ENCODE data around the gene IGF2R.
"Not testable (repeated sequence)": the region's sequence is repeated elsewhere in the genome, so short reads cannot be mapped to it uniquely, and the experiment has no call there.

The IGF2R gene

GRCh38 chr6:160088784-160089533 lies 120.1 kb downstream of the IGF2R start:
- H3K36me3 Mint-ChIP-seq = peaks cover 63 to 71% of the 10 kb centered on the region in 2 donors
- H3K27me3 Mint-ChIP-seq = no peaks in the 10 kb centered on the region
- DNase-seq (no peak), ATAC-seq (replicated peaks) (no peak)
- H3K27ac Mint-ChIP-seq = peak overlapping the region; percentile 47
- no peaks in the 10 kb centered on the region for H3K9me3 Mint-ChIP-seq
- H3K4me1 Mint-ChIP-seq = peaks cover 3 to 13% of the 10 kb centered on the region in 2 donors
- H3K4me3 Mint-ChIP-seq = no peak overlapping the region

DNA sequence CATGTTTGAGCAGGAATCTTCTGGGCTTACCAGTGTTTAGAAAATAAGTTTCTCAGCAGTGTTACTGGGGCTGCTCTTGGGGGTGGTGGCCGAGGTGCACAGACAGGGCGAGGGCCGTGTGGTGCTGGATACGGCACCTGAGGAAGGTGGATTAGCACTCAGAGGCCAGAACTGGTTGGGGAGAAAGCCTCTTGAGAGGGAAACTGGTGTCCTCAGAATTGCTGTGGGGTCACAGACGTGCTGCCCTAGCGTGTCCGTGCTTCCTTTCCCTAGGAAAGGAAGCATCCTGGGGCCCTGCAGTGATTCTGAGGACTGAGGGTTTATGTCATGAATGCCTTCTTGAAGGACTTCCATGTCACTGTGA lies 120.6 kb downstream of the IGF2R start:
- H3K27me3 Mint-ChIP-seq = no peaks in the 10 kb centered on the region
- ATAC-seq (replicated peaks) = no peak
- peaks cover 0 to 8% of the 10 kb centered on the region in 2 donors for H3K4me1 Mint-ChIP-seq
- H3K4me3 Mint-ChIP-seq = no peak overlapping the region
- peak overlapping the region; percentile 47 for H3K27ac Mint-ChIP-seq
- H3K36me3 Mint-ChIP-seq = peaks cover 63 to 71% of the 10 kb centered on the region in 2 donors
- no peak for DNase-seq
- no peaks in the 10 kb centered on the region for H3K9me3 Mint-ChIP-seq

GRCh38 chr6:160090442-160091239 lies 121.8 kb downstream of the IGF2R start:
- not testable (repeated sequence) for H3K27ac Mint-ChIP-seq; H3K4me3 Mint-ChIP-seq; DNase-seq; H3K27me3 Mint-ChIP-seq; ATAC-seq (replicated peaks); H3K4me1 Mint-ChIP-seq; H3K9me3 Mint-ChIP-seq
- peaks cover 57 to 67% of the 10 kb centered on the region in 2 donors for H3K36me3 Mint-ChIP-seq

DNA sequence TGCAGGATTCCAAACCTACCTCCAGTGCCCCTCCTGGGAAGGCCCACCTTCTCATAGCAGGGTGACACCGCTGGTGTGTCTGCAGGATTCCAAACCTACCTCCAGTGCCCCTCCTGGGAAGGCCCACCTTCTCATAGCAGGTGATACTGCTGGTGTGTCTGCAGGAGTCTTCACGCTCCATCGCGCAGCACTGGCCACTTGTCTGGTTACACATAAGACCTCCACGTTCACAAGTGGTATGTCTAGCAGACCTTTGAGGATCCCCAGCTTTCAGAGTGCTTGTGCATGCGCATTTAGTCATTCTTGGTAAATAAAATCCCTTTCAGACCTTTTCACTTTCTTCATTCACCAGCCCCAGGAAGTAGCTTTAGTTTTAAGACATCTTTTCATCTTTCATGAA lies 123.3 kb downstream of the IGF2R start:
- ATAC-seq (replicated peaks); H3K27me3 Mint-ChIP-seq; H3K4me3 Mint-ChIP-seq; H3K9me3 Mint-ChIP-seq; DNase-seq; H3K4me1 Mint-ChIP-seq: not testable (repeated sequence)
- Mint-ChIP-seq H3K36me3 (peaks cover 62 to 70% of the 10 kb centered on the region in 2 donors), H3K27ac (peak overlapping the region; percentile 80)

GRCh38 chr6:160092602-160093001 lies 123.7 kb downstream of the IGF2R start:
- H3K4me3 Mint-ChIP-seq = no peak overlapping the region
- no peak for ATAC-seq (replicated peaks)
- no peaks in the 10 kb centered on the region for H3K27me3 Mint-ChIP-seq
- H3K9me3 Mint-ChIP-seq = no peaks in the 10 kb centered on the region
- H3K36me3 Mint-ChIP-seq = peaks cover 66 to 74% of the 10 kb centered on the region in 2 donors
- peak overlapping the region; percentile 80 for H3K27ac Mint-ChIP-seq
- DNase-seq = no peak
- no peaks in the 10 kb centered on the region for H3K4me1 Mint-ChIP-seq

DNA sequence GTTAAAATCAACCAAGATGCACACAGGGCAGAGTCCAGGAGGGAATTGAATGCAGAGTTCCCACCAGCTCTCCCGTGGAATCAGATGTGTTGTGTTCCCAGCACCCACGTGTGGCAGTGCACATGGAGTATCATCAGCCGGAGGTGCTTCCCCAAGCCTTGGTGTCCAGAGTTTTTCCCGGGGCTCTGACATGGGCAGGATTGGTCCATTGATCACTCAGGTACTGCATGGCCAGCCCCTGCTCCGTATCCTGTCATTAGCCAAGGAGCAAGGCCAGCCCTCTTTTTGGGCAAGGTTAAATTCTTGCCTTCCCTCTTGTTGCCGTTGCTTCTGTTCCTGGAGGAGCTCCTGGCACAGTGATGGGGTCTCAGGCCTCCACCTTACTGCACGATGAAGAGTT lies 124.2 kb downstream of the IGF2R start:
- H3K27me3 Mint-ChIP-seq = no peaks in the 10 kb centered on the region
- peaks cover 69 to 75% of the 10 kb centered on the region in 2 donors for H3K36me3 Mint-ChIP-seq
- H3K4me1 Mint-ChIP-seq = no peaks in the 10 kb centered on the region
- ATAC-seq (replicated peaks) = no peak
- no peaks in the 10 kb centered on the region for H3K9me3 Mint-ChIP-seq
- no peak overlapping the region for H3K27ac Mint-ChIP-seq
- no peak overlapping the region for H3K4me3 Mint-ChIP-seq
- no peak for DNase-seq

DNA sequence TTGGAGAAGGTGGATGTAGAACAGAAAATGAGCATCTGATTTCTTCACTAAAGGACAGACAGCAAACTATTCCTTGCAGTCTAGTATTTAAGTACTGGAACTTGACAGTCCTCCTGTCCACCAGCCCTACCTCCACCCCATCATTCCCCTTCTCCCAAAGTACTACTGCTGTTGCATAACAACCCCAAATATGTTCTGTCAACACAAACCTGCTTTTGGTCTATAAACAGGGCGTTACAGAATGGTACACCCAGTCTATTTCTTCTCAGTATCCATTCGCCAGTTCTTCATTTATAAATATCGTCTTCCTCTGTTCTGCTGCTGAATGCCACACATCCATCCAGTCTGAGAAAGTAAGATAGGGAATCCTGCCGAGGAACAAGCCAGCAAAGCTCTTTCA lies 125.1 kb downstream of the IGF2R start:
- no peaks in the 10 kb centered on the region for H3K27me3 Mint-ChIP-seq
- H3K4me1 Mint-ChIP-seq = no peaks in the 10 kb centered on the region
- no peak overlapping the region for H3K4me3 Mint-ChIP-seq
- DNase-seq = no peak
- no peak for ATAC-seq (replicated peaks)
- H3K27ac Mint-ChIP-seq = no peak overlapping the region
- H3K36me3 Mint-ChIP-seq = peaks cover 69 to 76% of the 10 kb centered on the region in 2 donors
- H3K9me3 Mint-ChIP-seq = no peaks in the 10 kb centered on the region

DNA sequence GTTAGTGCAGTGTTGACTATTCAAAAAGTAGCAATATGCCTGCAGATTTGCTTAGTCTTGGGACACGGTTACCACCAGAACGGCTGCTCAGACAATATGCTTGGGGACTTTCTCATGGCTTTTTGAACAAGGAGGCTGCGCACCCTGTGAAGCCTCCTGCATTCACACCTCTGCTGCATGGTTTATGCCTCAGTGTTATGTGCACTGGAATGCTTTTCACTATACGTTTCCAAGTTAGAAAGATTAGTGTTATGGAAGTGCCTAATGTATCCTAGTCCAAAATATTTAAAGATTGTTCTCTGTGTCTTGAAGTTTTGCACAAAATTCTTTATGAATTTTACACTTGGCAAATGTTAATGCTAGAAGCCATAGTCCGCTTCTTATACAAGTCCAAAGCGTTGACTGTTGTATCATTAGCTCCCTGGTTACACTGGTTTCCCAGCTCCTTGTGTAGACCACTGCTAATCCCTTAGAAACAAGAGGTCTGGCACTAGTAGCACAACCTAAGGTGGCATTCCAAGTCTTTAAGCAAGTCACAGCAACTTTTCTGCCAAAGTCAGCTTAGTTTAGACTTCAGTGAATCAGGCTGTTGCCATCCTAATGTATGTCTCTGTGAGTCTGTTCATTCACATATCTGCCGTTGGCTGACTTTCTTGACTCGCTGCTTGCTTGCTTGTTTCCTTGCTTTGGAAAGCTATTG lies 126.4 kb downstream of the IGF2R start:
- Mint-ChIP-seq H3K27ac (no peak overlapping the region), H3K36me3 (peaks cover 59 to 75% of the 10 kb centered on the region in 2 donors)

DNA sequence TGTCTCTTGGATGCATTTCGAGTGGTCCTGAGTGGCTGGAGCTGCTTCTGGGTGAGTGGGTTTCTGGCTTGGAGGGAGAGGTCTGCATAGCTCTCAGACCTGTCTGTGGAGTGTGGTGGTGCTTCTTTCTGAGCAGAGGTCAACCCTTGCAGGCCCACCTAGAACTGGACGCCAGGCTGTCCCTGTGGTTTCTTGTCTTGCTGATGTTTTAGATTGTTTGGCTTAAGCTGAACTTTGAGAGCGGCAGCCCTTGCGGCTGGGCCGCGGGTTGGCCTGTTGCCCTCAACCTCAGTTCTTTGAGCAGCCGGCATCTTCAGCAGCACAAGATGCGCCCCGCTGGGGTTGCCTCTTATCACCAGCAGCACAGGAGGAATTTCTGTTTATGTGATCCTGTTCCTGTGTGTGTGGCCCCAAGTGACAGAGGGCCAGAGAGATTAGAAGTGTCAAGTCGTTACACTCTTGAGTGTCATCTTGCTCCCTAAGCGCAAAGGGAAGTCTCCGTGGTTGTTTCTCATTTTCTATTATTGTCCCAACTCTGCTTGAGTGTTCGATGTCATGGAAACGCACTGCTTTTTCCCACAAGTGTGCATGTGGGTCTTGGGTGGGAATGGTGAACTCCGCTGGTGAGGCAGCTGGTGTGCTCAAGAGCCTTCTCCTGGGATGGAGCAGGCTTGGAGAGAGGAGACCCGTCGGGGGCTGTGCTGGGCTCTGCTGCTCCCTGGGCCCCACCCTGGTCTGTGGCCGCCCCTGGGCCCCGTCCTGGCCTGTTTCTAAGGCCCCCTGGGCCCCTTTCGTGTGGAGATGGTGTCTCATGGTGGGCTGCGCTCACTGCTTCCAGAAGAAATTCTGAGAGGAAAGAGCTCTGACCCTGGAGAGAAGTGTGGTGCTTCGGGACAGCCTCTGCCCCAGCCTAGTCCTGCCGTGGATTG lies 132.7 kb downstream of the IGF2R start:
- no peaks in the 10 kb centered on the region for H3K27me3 Mint-ChIP-seq
- no peaks in the 10 kb centered on the region for H3K9me3 Mint-ChIP-seq
- ATAC-seq (replicated peaks) (no peak), DNase-seq (no peak)
- no peak overlapping the region for H3K4me3 Mint-ChIP-seq
- no peaks in the 10 kb centered on the region for H3K4me1 Mint-ChIP-seq
- peaks cover 63 to 81% of the 10 kb centered on the region in 2 donors for H3K36me3 Mint-ChIP-seq
- no peak overlapping the region for H3K27ac Mint-ChIP-seq

More for the DNA sequence above, 126.4 kb downstream of the IGF2R start:
- no peaks in the 10 kb centered on the region for H3K9me3 Mint-ChIP-seq
- H3K27me3 Mint-ChIP-seq = no peaks in the 10 kb centered on the region
- no peaks in the 10 kb centered on the region for H3K4me1 Mint-ChIP-seq
- DNase-seq (no peak), ATAC-seq (replicated peaks) (no peak)
- H3K4me3 Mint-ChIP-seq = no peak overlapping the region

GRCh38 chr6:160102399-160102798 lies 133.5 kb downstream of the IGF2R start:
- Mint-ChIP-seq H3K4me3 (no peak overlapping the region), H3K4me1 (no peaks in the 10 kb centered on the region), H3K36me3 (peaks cover 56 to 79% of the 10 kb centered on the region in 2 donors), H3K9me3 (no peaks in the 10 kb centered on the region), H3K27me3 (no peaks in the 10 kb centered on the region), H3K27ac (no peak overlapping the region)
- ATAC-seq (replicated peaks) (no peak), DNase-seq (no peak)

- Mint-ChIP-seq H3K27me3 (no peaks in the 10 kb centered on the region), H3K4me1 (no peaks in the 10 kb centered on the region), H3K27ac (no peak overlapping the region), H3K4me3 (no peak overlapping the region), H3K36me3 (peaks cover 52 to 80% of the 10 kb centered on the region in 2 donors), H3K9me3 (no peaks in the 10 kb centered on the region)
- ATAC-seq (replicated peaks) (peak; percentile 49 to 60), DNase-seq (no peak)
Observed at GRCh38 chr6:160102956-160103824, 134.3 kb downstream of the IGF2R start.

DNA sequence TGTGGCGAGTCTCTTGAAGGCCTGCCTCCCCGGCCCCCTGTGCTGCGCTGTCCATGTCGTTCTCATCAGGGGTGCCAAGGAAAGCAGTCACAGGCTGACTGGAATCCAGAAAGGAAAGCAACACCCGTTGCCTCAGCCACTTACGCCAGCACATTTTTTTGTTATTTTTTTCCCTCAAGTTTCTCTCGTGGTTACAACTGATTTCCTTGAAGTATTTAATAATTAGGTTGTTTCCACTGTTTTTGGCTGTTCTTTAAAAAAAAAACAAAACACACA lies 134.9 kb downstream of the IGF2R start:
- Mint-ChIP-seq H3K27ac (no peak overlapping the region), H3K4me3 (no peak overlapping the region)

GRCh38 chr6:160104821-160105517 lies 136.1 kb downstream of the IGF2R start:
- DNase-seq (no peak), ATAC-seq (replicated peaks) (no peak)
- Mint-ChIP-seq H3K27ac (peak overlapping the region; percentile 20), H3K4me3 (no peak overlapping the region), H3K4me1 (no peaks in the 10 kb centered on the region), H3K9me3 (no peaks in the 10 kb centered on the region), H3K36me3 (peaks cover 50 to 78% of the 10 kb centered on the region in 2 donors), H3K27me3 (no peaks in the 10 kb centered on the region)

More for the DNA sequence above, 134.9 kb downstream of the IGF2R start:
- no peak for ATAC-seq (replicated peaks)
- Mint-ChIP-seq H3K36me3 (peaks cover 52 to 82% of the 10 kb centered on the region in 2 donors), H3K9me3 (no peaks in the 10 kb centered on the region), H3K4me1 (no peaks in the 10 kb centered on the region), H3K27me3 (no peaks in the 10 kb centered on the region)
- no peak for DNase-seq
